Hepatocyte (in vitro differentiated cells): Measurements from ENCODE around the gene BCL2A1. TPM values are rescaled to one million over a fixed set of nuclear protein-coding genes. Genes with fewer than 3 reads are reported as not detected.

Experiments used
- DNase-seq: peaks from one replicate; pipeline ENCODE4 v3.0.0-alpha.2; 2016; ENCODE audit warnings: low spot score
- H2AFZ ChIP-seq: fragments of 200-600 bp; sonication (generic); 2 replicates; pipeline ENCODE4 v1.6.0; 2016; ENCODE audit warnings: antibody characterized with exemption, mild to moderate bottlenecking
- H3K27ac ChIP-seq: fragments of 200-600 bp; sonication (generic); 2 replicates; pipeline ENCODE4 v1.5.1; 2016; ENCODE audit warnings: mild to moderate bottlenecking
- H3K27me3 ChIP-seq: fragments of 200-600 bp; sonication (generic); 2 replicates; pipeline ENCODE4 v1.6.1; 2016
- H3K36me3 ChIP-seq: fragments of 200-600 bp; sonication (generic); replicated peaks from 2 replicates; pipeline ENCODE4 v1.5.1; 2016; ENCODE audit warnings: low read depth; ENCODE audit not compliant: insufficient read depth
- H3K4me1 ChIP-seq: fragments of 200-600 bp; sonication (generic); 2 replicates; pipeline ENCODE4 v1.5.1; 2016; ENCODE audit warnings: mild to moderate bottlenecking, moderate library complexity; ENCODE audit not compliant: insufficient read depth
- H3K4me2 ChIP-seq: fragments of 200-600 bp; sonication (generic); 2 replicates; pipeline ENCODE4 v1.6.0; 2016
- H3K4me3 ChIP-seq: fragments of 200-600 bp; sonication (generic); 2 replicates; pipeline ENCODE4 v1.5.1; 2016; ENCODE audit warnings: mild to moderate bottlenecking
- H3K79me2 ChIP-seq: fragments of 200-600 bp; sonication (generic); 2 replicates; pipeline ENCODE4 v1.6.0; 2017; ENCODE audit warnings: mild to moderate bottlenecking
- H3K9me2 ChIP-seq: fragments of 200-600 bp; sonication (generic); replicated peaks from 2 replicates; pipeline ENCODE4 v1.6.0; 2017; ENCODE audit warnings: mild to moderate bottlenecking; ENCODE audit not compliant: insufficient read depth
- H3K9me3 ChIP-seq: fragments of 200-600 bp; sonication (generic); 2 replicates; pipeline ENCODE4 v1.5.1; 2016; ENCODE audit warnings: low read depth, mild to moderate bottlenecking
- H4K20me1 ChIP-seq: fragments of 200-600 bp; sonication (generic); 2 replicates; pipeline ENCODE4 v1.6.0; 2016; ENCODE audit warnings: mild to moderate bottlenecking; ENCODE audit not compliant: insufficient read depth, poor library complexity, severe bottlenecking
- CTCF ChIP-seq: fragments of 200-600 bp; sonication (generic); IDR thresholded peaks from 2 replicates; pipeline ENCODE4 v1.5.1; 2016; ENCODE audit warnings: antibody characterized with exemption, mild to moderate bottlenecking; ENCODE audit not compliant: poor library complexity
- EZH2 ChIP-seq: fragments of 200-600 bp; sonication (generic); IDR thresholded peaks from 2 replicates; pipeline ENCODE4 v1.6.1; 2016; ENCODE audit warnings: antibody characterized with exemption, mild to moderate bottlenecking, borderline replicate concordance
- EZH2phosphoT487 ChIP-seq: fragments of 200-600 bp; sonication (generic); IDR thresholded peaks from one replicate; pipeline ENCODE4 v1.6.1; 2018; ENCODE audit warnings: antibody characterized with exemption, mild to moderate bottlenecking, low read depth, moderate library complexity; ENCODE audit not compliant: unreplicated experiment, severe bottlenecking
- WGBS: methylation state at CpG from one replicate; pipeline ENCODE4 v1.1.6; 2016; ENCODE audit warnings: low lambda C conversion rate; ENCODE audit errors: missing lambda C conversion rate; 5-methylcytosine and 5-hydroxymethylcytosine counted together
- polyA plus RNA-seq: library from polyadenylated mRNA; unstranded; fragments of >200 nt; fragmentation: Nextera tagmentation; extraction: Ambion mirVana; gene quantifications from 2 replicates; pipeline ENCODE4 v1.2.1, GENCODE V29; 2016
- total RNA-seq: library from RNA; depleted of rRNA; stranded (reverse); fragments of >200 nt; gene quantifications from 2 replicates; pipeline ENCODE4 v1.2.3, GENCODE V29; 2014

The BCL2A1 gene
- total and polyA plus RNA-seq, 2 experiments from 2014 or later: 9.9 to 11.1 TPM

- Histone ChIP-seq H3K9me2 (no peaks in the 10 kb centered on the region), H3K4me2 (no peak overlapping the region), H3K4me3 (no peak overlapping the region), H2AFZ (no peak overlapping the region), H3K9me3 (no peaks in the 10 kb centered on the region), H4K20me1 (no peaks in the 10 kb centered on the region), H3K27ac (no peak overlapping the region), H3K36me3 (no peaks in the 10 kb centered on the region), H3K4me1 (no peaks in the 10 kb centered on the region), H3K79me2 (no peaks in the 10 kb centered on the region), H3K27me3 (no peaks in the 10 kb centered on the region)
- no peak for DNase-seq
- 85% methylated on average over 6 of the region's 6 CpGs for WGBS
- TF ChIP-seq EZH2 (no peak), EZH2phosphoT487 (no peak), CTCF (no peak)
Observed at GRCh38 chr15:80010131-80010673, 39.2 kb upstream of the BCL2A1 start.

- no peak overlapping the region for H3K27ac ChIP-seq
- no peaks in the 10 kb centered on the region for H4K20me1 ChIP-seq
- no peaks in the 10 kb centered on the region for H3K79me2 ChIP-seq
- TF ChIP-seq EZH2phosphoT487 (no peak), EZH2 (no peak), CTCF (no peak)
- no peaks in the 10 kb centered on the region for H3K27me3 ChIP-seq
- no peaks in the 10 kb centered on the region for H3K9me3 ChIP-seq
- no peaks in the 10 kb centered on the region for H3K9me2 ChIP-seq
- no peaks in the 10 kb centered on the region for H3K36me3 ChIP-seq
- no peak overlapping the region for H3K4me2 ChIP-seq
- H2AFZ ChIP-seq: no peak overlapping the region
- DNase-seq: no peak
- WGBS: 86% methylated on average over 5 of the region's 5 CpGs
- H3K4me1 ChIP-seq: no peaks in the 10 kb centered on the region
- no peak overlapping the region for H3K4me3 ChIP-seq
Observed at GRCh38 chr15:80007532-80007931, 36.5 kb upstream of the BCL2A1 start.

GRCh38 chr15:80006946-80007345, 36.0 kb upstream of the BCL2A1 start:
- Histone ChIP-seq H3K79me2 (no peaks in the 10 kb centered on the region), H3K9me3 (no peaks in the 10 kb centered on the region), H3K27me3 (no peaks in the 10 kb centered on the region), H3K4me2 (no peak overlapping the region), H3K4me3 (no peak overlapping the region), H3K4me1 (no peaks in the 10 kb centered on the region), H3K9me2 (no peaks in the 10 kb centered on the region), H3K36me3 (no peaks in the 10 kb centered on the region), H2AFZ (no peak overlapping the region), H4K20me1 (no peaks in the 10 kb centered on the region), H3K27ac (no peak overlapping the region)
- WGBS: 87% methylated on average over 5 of the region's 5 CpGs
- no peak for TF ChIP-seq EZH2
- no peak for TF ChIP-seq EZH2phosphoT487
- no peak for TF ChIP-seq CTCF
- DNase-seq: no peak
